ENCODE results near the gene TMEM37. TPM values are rescaled to one million over a fixed set of nuclear protein-coding genes. Genes with fewer than 3 reads are reported as not detected.

The TMEM37 gene
- total and polyA plus RNA-seq, 9 of the 15 experiments (the other 6 are each of a cell fraction or from before 2014, with no cell fraction given) = 0.03 to 0.64 (median 0.31) TPM; not detected in 1

DNA sequence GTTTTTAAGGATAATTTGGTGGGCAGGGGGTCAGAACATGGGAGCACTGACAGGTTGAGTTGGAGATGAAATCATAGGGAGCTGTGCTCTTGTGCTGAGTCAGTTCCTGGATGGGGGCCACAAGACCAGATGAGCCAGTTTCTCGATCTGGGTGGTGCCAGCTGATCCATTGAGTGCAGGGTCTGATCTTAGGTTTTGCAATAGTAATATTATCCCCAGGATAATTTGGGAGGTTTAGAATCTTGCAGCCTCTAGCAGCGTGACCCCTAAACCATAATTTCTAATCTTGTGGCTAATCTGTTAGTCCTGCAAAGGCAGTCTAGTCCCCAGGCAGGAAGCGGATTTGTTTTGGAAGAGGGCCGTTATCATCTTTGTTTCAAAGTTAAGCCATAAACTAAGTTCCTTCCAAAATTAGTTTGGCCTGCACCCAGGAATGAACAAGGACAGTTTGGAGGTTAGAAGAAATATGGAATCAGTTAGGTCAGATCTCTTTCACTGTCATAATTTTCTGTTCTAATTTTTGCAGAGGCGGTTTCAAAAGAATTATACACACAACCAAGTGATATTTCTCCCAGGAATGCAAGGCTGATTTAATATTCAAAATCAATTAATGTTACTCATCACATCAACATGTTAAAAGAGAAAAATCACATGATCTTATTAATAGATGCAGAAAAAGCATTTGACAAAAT is 41.9 kb upstream of the TMEM37 start (continued):
- TF ChIP-seq ZNF253 (CRISPR knock-in tag; conservative IDR thresholded peaks at IDR 0.05) (no peak), GABPA (tag; conservative IDR thresholded peaks at IDR 0.05; ENCODE audit: low read depth) (0 out of 2 replicates have a peak, but pooled peaks have one; percentile 23), ZNF124 (CRISPR knock-in tag; IDR thresholded peaks at IDR 0.05) (no peak), ZNF41 (CRISPR knock-in tag; conservative IDR thresholded peaks at IDR 0.05) (no peak), NR2C2 (CRISPR knock-in tag; IDR thresholded peaks at IDR 0.05) (no peak), NR2C2 (tag; IDR thresholded peaks at IDR 0.05) (peak; percentile 46), KLF10 (CRISPR knock-in tag; IDR thresholded peaks at IDR 0.05) (no peak), DNMT1 (IDR thresholded peaks at IDR 0.05) (no peak), ZNF133 (CRISPR knock-in tag; IDR thresholded peaks at IDR 0.05) (no peak), ATF7 (IDR thresholded peaks at IDR 0.05) (0 out of 2 replicates have a peak, but pooled peaks have one; percentile 38), PCBP2 (IDR thresholded peaks at IDR 0.05; ENCODE audit: low read depth, low read length, poor library complexity, severe bottlenecking) (no peak), ELF1 (tag; IDR thresholded peaks at IDR 0.05) (peak; percentile 72; the same call in 1 of the 2 replicates), PHF21A (IDR thresholded peaks at IDR 0.05; ENCODE audit: borderline replicate concordance, low read depth) (no peak), ZNF23 (CRISPR knock-in tag; IDR thresholded peaks at IDR 0.05) (no peak), NR2C1 (IDR thresholded peaks at IDR 0.05) (no peak), NR2C1 (tag; IDR thresholded peaks at IDR 0.05) (0 out of 2 replicates have a peak, but pooled peaks have one; percentile 23), FOS (IDR thresholded peaks at IDR 0.05; ENCODE audit: extremely low read depth, insufficient read length) (no peak), SMARCA5 (IDR thresholded peaks at IDR 0.05) (no peak), KDM5B (IDR thresholded peaks at IDR 0.05; ENCODE audit: insufficient replicate concordance, low read depth, low read length) (no peak), RAD51 (IDR thresholded peaks at IDR 0.05; ENCODE audit: borderline replicate concordance, low read depth) (no peak), TCF7L2 (IDR thresholded peaks at IDR 0.05; ENCODE audit: low read depth, low read length) (no peak), CTBP1 (IDR thresholded peaks at IDR 0.05; ENCODE audit: borderline replicate concordance) (0 out of 2 replicates have a peak, but pooled peaks have one; percentile 16), C11orf30 (IDR thresholded peaks at IDR 0.05; ENCODE audit: low read depth) (peak; percentile 81), TEAD4 (IDR thresholded peaks at IDR 0.05; ENCODE audit: low read length) (no peak), TEAD4 (CRISPR knock-in tag; IDR thresholded peaks at IDR 0.05; ENCODE audit: borderline replicate concordance) (no peak), ZNF444 (CRISPR knock-in tag; IDR thresholded peaks at IDR 0.05) (no peak), ZNF785 (CRISPR knock-in tag; IDR thresholded peaks at IDR 0.05) (no peak), ETV1 (tag; conservative IDR thresholded peaks at IDR 0.05; ENCODE audit: low read depth) (peak; percentile 43), TRIM28 (IDR thresholded peaks at IDR 0.05) (no peak), SREBF2 (CRISPR knock-in tag; IDR thresholded peaks at IDR 0.05) (no peak), CREB1 (IDR thresholded peaks at IDR 0.05) (no peak), CREB1 (CRISPR knock-in tag; IDR thresholded peaks at IDR 0.05) (no peak), TOE1 (IDR thresholded peaks at IDR 0.05; ENCODE audit: borderline replicate concordance) (no peak), TOE1 (CRISPR knock-in tag; IDR thresholded peaks at IDR 0.05; ENCODE audit: borderline replicate concordance, low read depth) (no peak), ZNF778 (CRISPR knock-in tag; IDR thresholded peaks at IDR 0.05) (no peak)
- TF ChIP-seq, protein P1, sequence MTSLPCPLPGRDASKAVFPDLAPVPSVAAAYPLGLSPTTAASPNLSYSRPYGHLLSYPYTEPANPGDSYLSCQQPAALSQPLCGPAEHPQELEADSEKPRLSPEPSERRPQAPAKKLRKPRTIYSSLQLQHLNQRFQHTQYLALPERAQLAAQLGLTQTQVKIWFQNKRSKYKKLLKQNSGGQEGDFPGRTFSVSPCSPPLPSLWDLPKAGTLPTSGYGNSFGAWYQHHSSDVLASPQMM (CRISPR knock-in tag; IDR thresholded peaks at IDR 0.05) = no peak

Data from K562 (cell line).